Measurements from ENCODE around the gene XRCC3.
A peak's percentile ranks its signal among the peaks of the same experiment; 100 is the strongest.

Gene XRCC3

DNA sequence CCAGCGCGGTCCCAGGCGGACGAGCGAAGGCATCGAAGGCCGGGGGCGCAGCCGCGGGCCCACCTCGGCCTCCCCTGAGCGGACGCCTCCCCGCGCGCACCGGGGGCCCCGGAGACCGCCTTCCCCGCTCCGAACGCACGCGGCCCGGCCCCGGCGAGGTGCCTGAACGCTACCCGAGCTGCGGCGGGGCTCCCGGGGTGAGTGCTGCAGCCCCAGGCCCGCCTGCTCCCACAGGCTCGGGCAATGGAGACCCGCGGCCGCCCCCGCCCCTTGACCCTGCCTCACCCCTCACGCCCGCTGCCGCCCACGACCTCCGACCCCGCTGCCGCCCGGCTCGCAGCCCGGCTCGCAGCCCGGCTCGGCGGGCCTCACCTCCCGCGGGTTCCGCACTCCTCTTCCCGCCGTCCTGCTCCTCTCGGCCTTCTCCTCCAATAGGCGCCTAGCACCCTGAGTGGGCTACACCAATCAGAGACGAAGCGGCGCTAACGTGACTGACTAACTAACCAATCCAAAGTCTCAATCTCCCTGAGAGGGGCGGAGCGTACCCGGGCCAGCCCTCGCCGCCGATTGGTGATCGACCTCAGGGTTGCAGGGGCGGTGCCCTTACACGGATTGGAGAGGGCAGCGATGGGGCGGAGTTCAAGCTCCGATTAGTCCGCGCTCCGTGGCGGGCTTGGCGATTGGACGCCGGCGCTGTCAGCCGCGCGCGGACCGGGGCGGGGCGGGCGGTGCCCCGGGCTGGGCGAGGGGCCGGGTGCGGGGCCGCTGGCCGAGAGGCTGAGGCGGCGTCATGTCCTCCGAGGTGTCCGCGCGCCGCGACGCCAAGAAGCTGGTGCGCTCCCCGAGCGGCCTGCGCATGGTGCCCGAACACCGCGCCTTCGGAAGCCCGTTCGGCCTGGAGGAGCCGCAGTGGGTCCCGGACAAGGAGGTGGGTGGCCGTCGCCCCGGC lies at the start of gene XRCC3, which contains the start of gene ZFYVE21:
Gene XRCC3, minus strand, starts transcription at position 400 of the 949 bp plus-strand sequence. CDS start 4,364 bp downstream, outside the sequence.
Gene ZFYVE21, plus strand, starts transcription at position 759 of the 949 bp plus-strand sequence. Its CDS starts 32 bp downstream, at position 791.
- peak; percentile 99 for DNase-seq (ENCODE audit: low read depth in 2 of 2)

DNA sequence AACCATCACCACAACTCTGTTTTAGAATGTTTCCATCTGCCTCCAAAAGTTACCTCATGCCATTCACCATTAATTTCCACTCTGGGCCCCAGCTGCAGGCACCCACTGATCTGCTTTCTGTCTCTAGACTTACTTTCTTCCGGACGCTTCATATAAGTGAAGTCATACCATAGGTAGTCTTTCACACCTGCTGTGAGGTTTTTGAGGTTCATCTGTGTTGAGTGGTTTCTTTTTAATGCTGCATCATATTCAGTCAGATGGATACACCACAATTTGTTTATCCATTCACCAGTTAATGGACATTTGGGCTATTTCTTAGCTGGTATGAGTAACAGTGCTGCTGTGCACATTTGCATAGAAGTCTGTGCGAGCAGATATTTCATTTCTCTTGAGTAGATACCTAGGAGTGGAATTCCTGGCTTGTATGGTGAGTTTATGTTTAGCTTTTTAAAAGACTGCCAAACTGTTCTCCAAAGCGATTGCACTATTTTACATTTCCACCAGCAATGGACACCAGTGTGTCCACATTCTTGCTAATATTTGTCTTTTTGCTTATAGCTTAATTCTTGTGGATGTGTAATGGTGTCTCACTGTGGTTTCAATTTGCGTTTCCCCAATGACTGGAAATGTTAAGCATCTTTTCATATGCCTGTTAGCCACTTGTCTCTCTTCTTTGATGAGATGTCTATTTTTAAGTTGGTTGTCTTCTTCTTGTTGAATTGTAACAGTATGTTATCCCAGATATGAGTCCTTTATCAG lies 48.7 kb upstream of the XRCC3 start:
- no peak for DNase-seq (ENCODE audit: low read depth in 2 of 2)

DNA sequence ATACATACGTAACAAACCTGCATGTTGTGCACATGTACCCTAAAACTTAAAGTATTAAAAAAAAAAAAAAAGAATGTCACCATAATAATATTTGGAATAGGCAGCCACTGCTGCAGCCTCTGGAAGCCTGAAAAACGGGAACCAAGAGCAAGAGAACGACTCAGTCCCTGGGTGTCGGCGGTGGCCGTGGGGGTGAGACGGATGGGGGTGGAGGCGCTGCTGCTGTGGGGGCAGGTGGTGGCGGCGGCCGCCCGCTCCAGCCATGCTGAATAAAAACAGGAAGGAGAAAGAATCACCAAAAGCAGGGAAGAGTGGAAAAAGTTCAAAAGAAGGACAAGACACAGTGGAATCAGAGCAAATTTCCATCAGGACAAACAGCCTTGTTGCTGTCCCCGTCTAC lies 47.3 kb upstream of the XRCC3 start:
- DNase-seq (ENCODE audit: low read depth in 2 of 2) = no peak

DNA sequence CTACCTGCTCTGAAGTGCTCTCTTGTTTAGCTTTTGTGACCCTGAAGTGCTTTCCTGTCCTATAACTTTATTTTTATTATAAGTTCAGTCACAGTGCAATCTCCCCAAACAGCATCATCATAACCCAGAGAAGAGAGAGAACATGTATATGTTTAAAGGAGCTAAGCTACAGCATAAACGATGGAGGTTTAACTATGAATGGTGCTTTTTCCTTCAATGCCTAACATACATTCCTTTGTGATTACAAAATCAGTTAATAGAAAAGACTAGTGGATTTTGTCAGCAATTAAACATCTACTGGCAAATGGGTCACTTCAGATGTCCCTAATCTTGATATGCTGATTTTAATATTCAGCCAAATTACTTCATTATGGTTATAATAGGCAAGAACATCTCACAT lies 46.8 kb upstream of the XRCC3 start:
- DNase-seq (ENCODE audit: low read depth in 2 of 2) = no peak

DNA sequence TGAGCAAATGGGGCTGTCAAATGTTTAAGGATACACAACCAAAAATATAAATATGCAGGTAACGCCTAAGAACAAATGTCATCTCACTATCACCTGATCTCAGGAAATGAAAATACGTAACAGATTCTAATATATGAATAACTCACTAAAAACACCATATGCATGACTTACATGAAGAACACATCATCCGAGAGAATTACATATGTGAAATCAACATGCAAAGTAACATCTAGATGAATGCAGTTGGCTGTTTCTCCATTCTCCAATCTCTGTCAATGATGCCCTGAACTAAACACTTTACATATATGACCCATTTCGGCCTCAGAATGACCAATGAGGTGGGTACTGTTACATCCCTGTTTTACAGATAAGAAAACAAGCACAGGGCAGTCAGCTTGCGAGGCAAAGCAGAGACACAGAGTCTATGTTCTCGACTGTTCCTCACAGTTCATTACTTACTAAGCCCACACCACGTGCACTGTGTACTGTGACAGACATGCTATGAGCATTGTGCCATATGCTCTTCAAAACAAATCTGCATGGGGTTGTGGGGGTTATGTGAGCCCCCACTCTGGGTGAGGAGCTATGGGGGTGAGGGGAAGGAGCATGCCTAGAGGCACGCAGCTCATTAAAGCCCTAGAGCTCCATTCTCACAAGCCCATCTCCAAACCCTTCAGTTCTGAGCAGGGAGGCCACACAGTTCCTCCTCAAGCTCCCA lies 43.0 kb upstream of the XRCC3 start:
- DNase-seq (ENCODE audit: low read depth in 2 of 2) = no peak

DNA sequence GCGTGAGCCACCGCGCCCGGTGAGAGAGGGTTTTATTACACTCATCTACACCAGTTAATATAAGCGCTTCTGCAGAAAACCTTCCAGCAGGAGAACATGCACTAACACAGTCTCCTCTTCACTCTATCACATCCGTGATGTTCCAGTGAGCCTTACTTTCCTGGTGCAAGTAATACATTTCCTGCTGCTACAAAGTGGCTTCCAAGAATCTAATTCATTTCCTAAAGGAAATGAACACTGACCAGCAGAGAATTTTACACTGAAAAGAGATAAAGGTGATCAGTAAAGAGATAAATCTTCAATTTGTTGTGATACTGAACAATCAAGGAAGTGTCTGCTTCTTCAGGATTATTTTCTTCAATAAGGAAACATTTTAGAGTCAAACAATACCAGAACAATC lies 39.8 kb upstream of the XRCC3 start:
- DNase-seq (ENCODE audit: low read depth in 2 of 2) = no peak

DNA sequence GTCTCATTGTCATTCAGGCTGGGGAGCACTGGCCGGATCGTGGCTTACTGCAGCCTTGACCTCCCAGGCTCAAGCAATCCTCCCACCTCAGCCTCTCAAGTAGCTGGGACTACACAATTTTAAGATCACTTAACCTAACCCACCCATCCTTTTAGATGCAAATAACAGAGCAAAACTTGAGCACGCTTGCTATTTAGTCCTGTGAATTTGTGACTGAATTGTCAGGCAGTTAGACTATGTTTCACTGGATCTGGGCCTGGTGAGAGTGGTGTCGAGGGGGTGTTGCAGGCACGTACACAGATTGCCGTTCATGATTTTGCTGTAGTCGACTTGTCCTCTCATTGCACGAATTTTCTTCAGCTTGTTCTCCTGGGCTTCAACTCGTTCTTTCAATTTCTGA lies 38.5 kb upstream of the XRCC3 start:
- DNase-seq (ENCODE audit: low read depth in 2 of 2) = no peak

DNA sequence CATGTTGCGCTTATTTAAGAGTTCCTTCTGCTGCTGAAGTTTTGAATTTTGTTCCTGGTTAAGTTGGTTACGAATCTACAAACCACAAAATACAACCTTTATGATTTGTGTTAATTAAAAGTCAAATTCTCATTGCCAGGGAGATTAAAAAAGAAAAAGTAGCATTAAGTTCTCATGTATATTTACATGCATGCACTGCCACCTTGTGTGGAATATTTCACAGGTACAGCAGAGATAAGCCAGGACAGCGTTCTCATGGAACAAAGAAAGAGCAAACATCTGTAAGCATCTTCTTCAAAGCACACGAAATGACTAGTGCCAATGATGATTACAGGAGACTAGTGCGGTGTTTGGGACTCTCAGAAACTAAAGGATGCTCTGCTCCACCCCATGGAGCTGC lies 34.6 kb upstream of the XRCC3 start:
- DNase-seq (ENCODE audit: low read depth in 2 of 2) = no peak

DNA sequence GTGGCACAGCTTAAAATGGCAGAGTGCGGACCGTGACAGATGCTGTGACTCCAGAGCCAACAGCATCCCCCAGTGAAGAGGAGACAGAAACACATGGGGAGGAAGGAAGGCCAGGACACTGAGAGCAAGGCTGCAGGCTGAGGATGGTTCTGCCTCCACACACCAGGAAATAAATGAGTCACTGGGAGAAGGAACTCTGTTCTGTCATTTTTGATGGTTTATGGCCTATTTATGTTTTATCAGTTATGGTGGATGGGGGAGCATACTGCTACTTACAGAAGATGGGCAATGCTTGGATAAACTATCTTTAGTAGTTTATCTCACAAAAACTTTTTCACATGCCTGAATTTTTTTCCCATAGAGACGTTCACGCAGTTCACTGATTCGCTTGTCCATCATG lies 34.2 kb upstream of the XRCC3 start:
- no peak for DNase-seq (ENCODE audit: low read depth in 2 of 2)

DNA sequence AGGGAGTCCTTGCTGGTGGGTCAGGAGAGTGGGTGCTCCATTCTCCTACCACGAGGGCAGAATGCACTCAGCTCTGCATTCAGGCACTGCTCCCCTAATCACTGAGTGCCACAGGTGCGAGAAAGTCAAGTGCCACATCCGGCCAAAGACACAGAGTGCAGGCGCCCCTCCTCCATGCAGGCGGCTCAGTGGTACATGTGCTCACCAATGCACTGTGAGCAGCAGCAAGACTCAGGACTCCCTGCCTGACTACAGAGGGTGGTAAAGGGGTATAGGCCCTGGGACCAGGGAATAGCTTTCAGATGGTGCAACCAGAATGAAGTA lies 33.2 kb upstream of the XRCC3 start:
- no peak for DNase-seq (ENCODE audit: low read depth in 2 of 2)

DNA sequence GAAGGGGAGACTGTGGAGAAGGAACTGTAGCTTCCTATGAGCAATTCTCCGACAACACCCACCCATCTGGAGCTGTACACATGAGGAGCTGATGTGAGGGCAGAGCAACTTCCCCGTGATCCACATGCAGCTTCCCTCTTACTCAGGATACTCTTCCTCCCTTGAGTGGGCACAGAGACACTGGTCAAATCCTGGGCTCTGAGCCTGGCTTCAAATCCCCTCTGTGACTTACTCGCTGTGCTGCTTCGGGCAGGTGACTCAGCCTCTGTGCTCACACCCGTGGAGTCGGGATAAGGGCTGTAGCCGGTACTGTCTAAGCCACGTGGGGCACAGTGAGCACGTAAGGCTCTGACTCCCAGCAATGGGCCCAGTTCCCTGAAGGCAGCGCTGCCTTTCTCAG lies 31.4 kb upstream of the XRCC3 start:
- no peak for DNase-seq (ENCODE audit: low read depth in 2 of 2)

DNA sequence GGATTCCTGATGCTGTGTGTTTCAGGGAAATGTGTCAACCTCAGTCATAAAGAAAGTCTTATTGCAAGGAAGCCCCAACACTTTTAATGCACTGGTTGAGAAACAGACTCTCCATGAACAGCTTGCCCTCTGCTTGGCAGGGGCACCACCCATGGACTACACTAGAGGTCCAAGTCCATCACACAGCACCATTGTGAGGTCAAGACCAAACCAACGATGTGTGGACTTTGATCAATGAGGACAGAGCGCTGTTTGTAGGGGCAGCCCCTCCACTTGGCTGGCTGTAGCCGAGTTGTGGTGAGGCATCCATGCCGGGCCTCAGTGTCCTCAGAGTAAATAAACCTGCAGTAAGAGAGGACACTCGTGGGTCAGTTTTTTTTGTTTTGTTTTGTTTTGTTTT lies 30.2 kb upstream of the XRCC3 start:
- DNase-seq (ENCODE audit: low read depth in 2 of 2) = no peak

DNA sequence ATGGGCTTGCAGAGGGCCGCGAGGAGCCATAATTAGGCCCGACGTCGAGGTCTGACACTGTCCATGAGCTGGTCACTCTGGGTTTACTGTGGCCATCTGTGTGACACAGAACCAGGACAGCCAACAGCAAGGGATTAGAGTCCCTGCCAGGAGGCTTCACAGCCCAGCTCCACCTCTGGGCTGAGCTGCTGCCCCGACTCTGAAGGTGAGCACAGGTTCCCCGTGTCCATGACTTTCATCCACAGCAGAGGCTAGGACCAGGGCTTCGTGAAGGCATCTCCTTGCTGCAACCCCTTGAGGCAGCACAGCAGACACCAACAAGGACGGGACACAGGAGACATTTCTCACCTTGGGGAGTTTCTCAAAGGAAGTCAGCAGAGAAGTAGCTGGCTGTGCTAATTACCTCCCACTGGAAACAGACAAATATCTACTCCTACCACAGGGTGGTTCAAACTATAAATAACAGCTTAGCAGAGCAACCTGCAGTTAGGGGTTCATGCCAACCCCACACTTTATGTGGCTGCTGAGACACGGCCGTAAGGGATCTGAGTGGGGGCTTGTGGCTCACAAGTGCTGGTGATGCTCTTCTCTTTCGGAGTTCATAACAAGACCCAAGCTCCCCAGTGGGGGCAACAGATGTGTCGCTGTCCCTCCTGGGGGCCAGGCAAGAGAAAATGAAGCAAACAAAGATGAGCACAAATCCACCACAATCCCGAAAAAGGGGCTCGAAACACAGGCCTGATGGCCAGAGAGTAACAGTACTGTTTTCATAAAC lies 29.6 kb upstream of the XRCC3 start:
- DNase-seq (ENCODE audit: low read depth in 2 of 2) = no peak

DNA sequence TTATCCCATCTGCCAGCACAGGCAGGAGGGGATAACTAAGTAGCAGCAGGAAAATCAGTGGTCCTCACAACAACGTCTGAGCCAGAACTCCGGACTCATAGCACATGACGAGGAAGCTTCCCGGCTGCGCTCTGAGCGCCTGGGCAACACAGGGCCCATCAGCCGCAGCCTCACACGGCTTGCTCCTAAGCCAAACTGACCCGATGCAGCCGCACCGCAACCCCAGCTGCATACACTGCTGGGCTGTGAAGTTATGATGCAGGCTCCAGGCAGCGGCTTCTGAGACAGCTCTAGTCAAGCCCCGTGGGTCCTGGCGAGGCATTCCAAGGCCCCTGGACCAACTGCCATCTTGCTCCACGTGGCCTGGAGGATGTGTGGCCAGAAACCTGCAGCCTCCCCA lies 28.4 kb upstream of the XRCC3 start:
- no peak for DNase-seq (ENCODE audit: low read depth in 2 of 2)

DNA sequence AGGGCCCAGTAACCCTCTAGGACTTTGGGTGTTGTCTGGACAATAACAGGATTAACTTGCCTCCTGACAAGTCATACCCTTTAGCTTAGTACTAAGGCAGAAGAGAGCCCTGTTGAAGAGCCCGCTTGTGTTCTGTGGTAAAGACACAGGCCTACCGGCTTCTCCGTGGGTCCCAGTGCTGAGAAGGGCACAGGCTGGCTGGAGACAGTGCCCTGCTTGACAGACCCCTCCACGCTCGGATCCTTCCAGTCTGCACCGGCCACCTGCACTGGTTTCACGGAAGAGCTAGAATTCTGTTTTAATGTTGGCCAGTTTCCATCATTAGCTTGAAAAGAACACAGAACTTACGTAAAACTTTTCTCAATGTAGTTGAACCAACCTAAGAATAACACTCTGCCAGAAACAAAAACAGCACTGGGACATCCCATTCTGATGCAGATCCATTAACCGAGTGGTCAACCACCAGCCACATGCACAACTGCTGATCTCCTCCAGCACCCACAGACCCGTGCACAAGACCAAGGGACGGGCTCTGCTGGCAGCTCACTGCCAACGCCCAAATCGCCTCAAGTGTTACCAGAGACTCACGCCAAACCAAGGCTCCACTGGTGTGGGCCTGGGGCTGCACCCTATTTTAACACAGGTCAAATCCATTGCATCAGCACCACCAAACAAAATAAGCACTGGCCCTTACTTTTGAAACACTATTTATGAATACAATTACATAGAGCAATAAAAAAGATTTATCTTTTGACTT lies 27.4 kb upstream of the XRCC3 start:
- no peak for DNase-seq (ENCODE audit: low read depth in 2 of 2)

DNA sequence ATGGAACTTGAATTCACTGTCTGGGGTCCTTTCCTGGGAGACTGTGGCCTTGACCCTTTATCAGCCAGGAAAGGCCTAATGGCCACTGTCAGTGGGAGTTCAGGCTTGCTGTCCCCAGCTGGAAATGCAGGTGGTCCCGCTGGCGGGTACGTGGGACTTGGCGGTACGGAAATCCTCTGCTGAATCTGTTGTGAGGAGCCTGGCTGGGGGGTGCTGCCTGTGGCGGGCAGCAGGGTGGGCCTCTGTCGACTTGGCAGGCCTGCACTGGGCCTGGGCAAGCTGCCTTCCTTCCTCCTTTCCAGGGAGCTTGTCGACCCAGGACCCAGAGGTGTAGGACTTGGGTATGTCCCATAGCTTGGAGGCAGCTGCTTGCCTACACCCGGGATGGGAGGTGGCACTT lies 26.6 kb upstream of the XRCC3 start:
- DNase-seq (ENCODE audit: low read depth in 2 of 2) = no peak

DNA sequence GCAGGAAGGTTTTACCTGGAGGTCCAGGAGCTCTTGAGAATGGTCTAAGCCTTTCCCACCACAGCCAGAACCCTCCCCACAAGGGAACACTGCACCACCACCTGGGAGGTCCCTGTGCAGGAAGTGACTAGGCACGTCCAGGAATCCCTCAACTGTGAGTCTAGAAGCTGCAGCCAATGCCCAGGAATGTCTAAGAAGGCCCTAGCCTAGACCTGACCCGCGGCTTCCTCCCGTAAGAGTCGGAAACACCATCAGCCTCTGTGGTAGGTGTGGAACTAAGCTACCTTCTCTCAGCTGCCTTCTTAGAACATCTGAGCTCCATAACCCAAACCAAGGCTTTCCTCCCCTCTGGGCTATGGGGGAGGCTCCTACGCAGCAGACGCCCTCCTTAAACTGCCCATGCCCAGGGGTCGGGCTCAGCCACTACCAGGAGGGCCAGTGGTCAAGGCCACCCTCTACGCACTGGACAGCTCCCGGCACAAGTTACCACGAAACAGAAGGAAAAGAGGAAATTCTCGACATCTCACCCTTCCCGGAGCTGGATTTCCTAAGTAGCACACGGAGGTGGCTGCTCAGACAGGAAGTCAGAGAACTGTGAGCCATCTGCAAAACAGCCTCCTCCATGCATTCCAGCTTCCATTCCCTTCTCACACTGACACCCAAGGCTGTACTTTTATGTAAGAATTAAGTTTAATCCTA lies 25.9 kb upstream of the XRCC3 start:
- DNase-seq (ENCODE audit: low read depth in 2 of 2) = no peak

DNA sequence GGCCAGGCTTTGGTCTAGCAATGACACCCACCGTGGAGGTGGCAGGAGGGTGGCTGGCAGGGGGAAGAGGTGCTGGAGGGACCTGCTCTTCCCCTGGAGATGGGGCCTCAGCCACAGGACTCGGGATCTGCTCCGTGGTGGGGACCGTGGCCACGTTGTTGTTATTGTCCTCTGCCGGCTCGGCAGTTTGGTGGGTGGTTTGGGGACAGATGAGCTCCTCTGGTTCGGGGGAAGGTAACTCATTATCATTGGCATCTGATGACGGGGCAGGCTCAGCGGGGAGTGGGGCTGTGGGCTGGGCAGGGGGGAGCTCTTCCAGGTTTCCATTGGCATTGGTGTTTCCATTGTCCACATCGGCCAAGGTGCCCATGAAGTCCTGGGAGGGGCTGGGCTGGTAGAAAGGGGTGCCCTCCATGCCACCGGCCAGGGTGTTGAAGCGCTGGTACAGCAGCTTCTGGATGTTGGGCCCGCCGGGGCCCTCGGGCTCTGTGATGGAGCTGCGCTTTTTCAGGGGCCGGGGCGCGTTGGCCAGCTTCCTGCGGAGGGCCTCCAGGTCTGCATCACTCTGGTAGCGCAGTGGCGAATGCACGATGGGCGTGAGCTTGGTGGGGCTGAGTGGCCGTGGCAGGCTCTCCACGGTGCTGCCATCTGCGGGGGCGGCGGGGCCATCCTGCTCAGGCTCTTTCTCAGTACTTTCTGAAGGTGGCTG lies 24.7 kb upstream of the XRCC3 start:
- no peak for DNase-seq (ENCODE audit: low read depth in 2 of 2)

DNA sequence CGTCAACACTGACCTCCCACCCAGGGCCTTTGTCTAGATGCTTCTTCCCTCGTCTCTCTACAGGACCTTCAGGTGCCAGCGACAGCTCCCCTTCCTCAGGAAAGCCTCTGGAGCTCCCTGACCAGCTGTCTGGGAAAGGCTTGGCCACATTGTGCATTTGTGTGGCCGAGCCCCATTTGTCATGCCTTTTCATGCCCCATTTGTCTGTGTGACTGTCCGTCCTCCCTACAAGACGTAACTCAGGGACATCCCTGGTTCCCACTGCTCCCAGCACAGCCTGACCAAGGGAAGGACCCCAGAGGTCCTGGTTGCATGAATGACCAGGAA lies 24.2 kb upstream of the XRCC3 start:
- no peak for DNase-seq (ENCODE audit: low read depth in 2 of 2)
